ENCODE data around the gene AOPEP.
A peak's percentile ranks its signal among the peaks of the same experiment; 100 is the strongest.

- peak in 1 of 6 experiments; percentile 8 for TF ChIP-seq CTCF (IDR thresholded peaks at IDR 0.05)
- TF ChIP-seq POLR2AphosphoS5 (IDR thresholded peaks at IDR 0.05) = no peak
- no peak for TF ChIP-seq POLR2A (IDR thresholded peaks at IDR 0.05)
- no peak for TF ChIP-seq EP300 (IDR thresholded peaks at IDR 0.05)
These were observed 361.3 kb downstream of the AOPEP start for GRCh38 chr9:95087659-95088242.

Data from upper lobe of left lung (tissue), 4 donors.